RWPE2 (cell line): ENCODE results near the gene NSD1.
A peak's percentile ranks its signal among the peaks of the same experiment; 100 is the strongest.

Source experiments
- ATAC-seq: fragments of 200-7000 bp; cut with Tn5 transposase; 3 replicates; pipeline ENCODE4 v1.9.1; 2021; ENCODE audit warnings: low read depth
- DNase-seq: peaks from one replicate; pipeline ENCODE4 v3.0.0-alpha.2; 2020; ENCODE audit warnings: low spot score
- H3K27ac ChIP-seq: fragments of 450-650 bp; 2 replicates; pipeline ENCODE4 v1.5.1; 2017; ENCODE audit warnings: mild to moderate bottlenecking; ENCODE audit not compliant: poor library complexity, severe bottlenecking
- H3K27me3 ChIP-seq: fragments of 250-450 bp; sonication (Bioruptor Pico); 2 replicates; pipeline ENCODE4 v1.5.1; 2021; ENCODE audit warnings: mild to moderate bottlenecking, moderate library complexity; ENCODE audit not compliant: insufficient read depth, poor library complexity, severe bottlenecking
- H3K36me3 ChIP-seq: fragments of 250-450 bp; sonication (Bioruptor Pico); 2 replicates; pipeline ENCODE4 v1.5.1; 2020; ENCODE audit warnings: low read depth, mild to moderate bottlenecking, moderate library complexity
- H3K4me1 ChIP-seq: fragments of 250-450 bp; sonication (Bioruptor Pico); 2 replicates; pipeline ENCODE4 v1.5.1; 2021; ENCODE audit warnings: mild to moderate bottlenecking, moderate library complexity; ENCODE audit not compliant: insufficient read depth, poor library complexity, severe bottlenecking
- H3K4me3 ChIP-seq: fragments of 250-450 bp; sonication (Bioruptor Pico); 2 replicates; pipeline ENCODE4 v1.5.1; 2021; ENCODE audit warnings: mild to moderate bottlenecking, moderate library complexity; ENCODE audit not compliant: severe bottlenecking
- H3K9me3 ChIP-seq: fragments of 250-450 bp; sonication (Bioruptor Pico); 2 replicates; pipeline ENCODE4 v1.5.1; 2021; ENCODE audit warnings: mild to moderate bottlenecking, moderate library complexity; ENCODE audit not compliant: severe bottlenecking
- TF ChIP-seq, protein P1 (sequence below): fragments of 450-650 bp; IDR thresholded peaks from one replicate; pipeline ENCODE4 v1.5.1; 2017; ENCODE audit warnings: mild to moderate bottlenecking, moderate library complexity; ENCODE audit not compliant: poor library complexity, severe bottlenecking

Gene NSD1

DNA sequence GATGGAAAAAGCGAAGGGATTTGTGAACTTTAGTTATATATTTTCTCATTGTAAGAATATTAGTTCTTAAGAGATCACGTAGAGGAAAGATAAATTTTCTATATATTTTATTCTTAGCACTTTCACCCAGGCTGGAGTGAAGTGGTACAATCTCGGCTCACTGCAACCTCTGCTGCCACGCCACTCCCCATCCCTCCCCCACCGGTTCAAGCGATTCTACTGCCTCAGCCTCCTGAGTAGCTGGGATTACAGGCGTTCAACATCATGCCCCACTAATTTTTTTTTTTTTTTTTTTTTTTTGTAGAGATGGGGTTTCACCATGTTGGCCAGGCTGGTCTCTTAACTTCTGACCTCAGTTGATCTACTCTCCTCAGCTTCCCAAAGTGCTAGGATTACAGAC, 127.4 kb downstream of the NSD1 start:
- ATAC-seq = no peak
- no peaks in the 10 kb centered on the region for H3K4me1 ChIP-seq
- H3K36me3 ChIP-seq = peaks cover 83% of the 10 kb centered on the region
- no peaks in the 10 kb centered on the region for H3K9me3 ChIP-seq
- DNase-seq = no peak
- no peak overlapping the region for H3K4me3 ChIP-seq
- no peak overlapping the region for H3K27ac ChIP-seq
- TF ChIP-seq, protein P1, sequence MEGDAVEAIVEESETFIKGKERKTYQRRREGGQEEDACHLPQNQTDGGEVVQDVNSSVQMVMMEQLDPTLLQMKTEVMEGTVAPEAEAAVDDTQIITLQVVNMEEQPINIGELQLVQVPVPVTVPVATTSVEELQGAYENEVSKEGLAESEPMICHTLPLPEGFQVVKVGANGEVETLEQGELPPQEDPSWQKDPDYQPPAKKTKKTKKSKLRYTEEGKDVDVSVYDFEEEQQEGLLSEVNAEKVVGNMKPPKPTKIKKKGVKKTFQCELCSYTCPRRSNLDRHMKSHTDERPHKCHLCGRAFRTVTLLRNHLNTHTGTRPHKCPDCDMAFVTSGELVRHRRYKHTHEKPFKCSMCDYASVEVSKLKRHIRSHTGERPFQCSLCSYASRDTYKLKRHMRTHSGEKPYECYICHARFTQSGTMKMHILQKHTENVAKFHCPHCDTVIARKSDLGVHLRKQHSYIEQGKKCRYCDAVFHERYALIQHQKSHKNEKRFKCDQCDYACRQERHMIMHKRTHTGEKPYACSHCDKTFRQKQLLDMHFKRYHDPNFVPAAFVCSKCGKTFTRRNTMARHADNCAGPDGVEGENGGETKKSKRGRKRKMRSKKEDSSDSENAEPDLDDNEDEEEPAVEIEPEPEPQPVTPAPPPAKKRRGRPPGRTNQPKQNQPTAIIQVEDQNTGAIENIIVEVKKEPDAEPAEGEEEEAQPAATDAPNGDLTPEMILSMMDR = no peak
- H3K27me3 ChIP-seq = no peaks in the 10 kb centered on the region

DNA sequence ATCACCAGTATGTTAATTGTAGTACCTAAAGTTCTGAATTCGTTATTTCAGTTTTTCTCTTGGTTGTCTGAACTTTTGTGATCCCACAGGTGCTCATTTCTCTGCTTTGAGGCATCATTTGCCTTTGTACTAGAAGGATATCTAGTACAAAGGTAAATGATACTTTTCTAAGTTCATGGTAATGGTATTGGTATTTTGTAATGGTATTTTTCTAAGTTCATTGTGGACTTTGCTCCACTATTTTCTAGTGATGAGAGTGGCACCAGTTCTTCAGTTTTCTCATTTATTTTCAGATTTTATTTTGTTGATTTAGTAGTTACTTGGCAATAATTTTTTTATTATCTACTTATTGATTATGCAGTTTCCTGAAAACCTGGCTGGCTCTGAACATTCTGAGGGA, 127.9 kb downstream of the NSD1 start:
- Histone ChIP-seq H3K27ac (no peak overlapping the region), H3K36me3 (peaks cover 85% of the 10 kb centered on the region), H3K4me3 (no peak overlapping the region), H3K9me3 (no peaks in the 10 kb centered on the region), H3K27me3 (no peaks in the 10 kb centered on the region), H3K4me1 (no peaks in the 10 kb centered on the region)
- TF ChIP-seq, protein P1 = no peak
- ATAC-seq = no peak
- DNase-seq = no peak

DNA sequence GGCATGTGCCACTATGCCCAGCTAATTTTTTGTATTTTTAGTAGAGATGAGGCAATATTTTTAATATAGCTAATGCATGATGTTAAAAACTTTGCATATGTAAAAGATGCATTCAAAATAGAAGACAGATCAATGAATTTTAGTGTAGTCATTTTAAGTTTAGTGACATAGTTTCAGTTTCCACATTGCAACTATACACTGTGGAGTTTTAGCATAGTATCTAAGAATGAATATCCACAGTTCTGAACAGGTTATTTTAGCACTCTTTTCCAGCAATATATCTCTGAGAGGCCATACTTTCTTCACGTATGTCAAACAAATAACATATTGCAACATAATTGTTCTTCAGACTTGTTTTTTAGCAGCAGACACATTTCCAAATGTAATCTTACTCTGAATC, 130.6 kb downstream of the NSD1 start:
- TF ChIP-seq, protein P1 = no peak
- Histone ChIP-seq H3K27me3 (no peaks in the 10 kb centered on the region), H3K9me3 (no peaks in the 10 kb centered on the region), H3K36me3 (peaks cover 86% of the 10 kb centered on the region), H3K27ac (no peak overlapping the region), H3K4me1 (peaks cover 2% of the 10 kb centered on the region), H3K4me3 (no peak overlapping the region)
- ATAC-seq (no peak), DNase-seq (no peak)

DNA sequence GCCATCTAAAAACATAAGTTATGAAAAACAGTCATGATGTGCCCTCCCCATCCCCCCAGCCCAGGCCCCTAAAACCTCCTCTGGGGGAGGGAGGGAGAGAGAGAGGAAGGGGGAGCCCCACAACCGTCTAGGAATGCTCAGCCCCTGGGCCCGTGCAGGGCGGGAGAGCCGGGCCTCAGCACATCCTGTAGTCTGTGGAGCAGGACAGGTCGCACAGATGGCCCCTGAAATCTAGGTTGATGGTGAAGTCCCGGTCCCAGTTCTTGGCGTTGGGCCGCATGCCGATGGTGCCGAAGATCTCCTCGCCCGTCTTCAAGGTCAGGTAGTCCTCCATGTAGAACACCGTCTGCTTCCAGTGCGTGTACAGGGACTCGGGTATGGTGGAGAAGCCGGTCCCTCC, 131.8 kb downstream of the NSD1 start:
- no peak overlapping the region for H3K27ac ChIP-seq
- H3K9me3 ChIP-seq = no peaks in the 10 kb centered on the region
- peaks cover 14% of the 10 kb centered on the region for H3K4me1 ChIP-seq
- TF ChIP-seq, protein P1 = no peak
- H3K4me3 ChIP-seq = no peak overlapping the region
- DNase-seq (no peak), ATAC-seq (peak; percentile 17; the same call in 1 of the 3 replicates)
- no peaks in the 10 kb centered on the region for H3K27me3 ChIP-seq
- H3K36me3 ChIP-seq = peaks cover 87% of the 10 kb centered on the region

DNA sequence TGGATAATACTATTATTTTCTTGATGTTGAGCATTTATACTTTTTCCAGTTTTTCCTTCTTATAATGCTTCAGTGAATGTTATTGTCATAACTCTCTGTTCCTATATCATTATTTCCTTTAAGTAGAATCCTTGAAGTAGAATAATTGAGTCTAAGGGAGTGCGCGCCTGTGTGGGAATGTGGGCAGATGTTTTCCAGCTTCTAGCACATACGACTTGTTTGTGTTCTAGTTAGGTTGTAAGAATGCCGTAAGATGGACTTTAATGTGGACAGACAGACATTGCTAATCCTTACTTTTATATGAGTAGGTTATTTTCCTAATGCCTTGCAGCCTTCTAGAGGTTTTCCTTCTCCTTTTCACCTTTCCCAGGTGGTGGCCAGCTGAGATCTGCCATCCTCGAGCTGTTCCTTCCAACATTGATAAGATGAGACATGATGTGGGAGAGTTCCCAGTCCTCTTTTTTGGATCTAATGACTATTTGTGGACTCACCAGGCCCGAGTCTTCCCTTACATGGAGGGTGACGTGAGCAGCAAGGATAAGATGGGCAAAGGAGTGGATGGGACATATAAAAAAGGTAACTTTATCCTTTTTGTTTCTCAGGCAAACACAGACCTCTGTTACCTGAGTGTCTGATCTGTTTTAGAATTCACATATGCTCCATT, 135.8 kb downstream of the NSD1 start:
- Histone ChIP-seq H3K4me3 (no peak overlapping the region), H3K27me3 (no peaks in the 10 kb centered on the region), H3K36me3 (peaks cover 83% of the 10 kb centered on the region), H3K27ac (no peak overlapping the region), H3K4me1 (peaks cover 15% of the 10 kb centered on the region), H3K9me3 (no peaks in the 10 kb centered on the region)
- ATAC-seq (no peak), DNase-seq (no peak)
- TF ChIP-seq, protein P1 = no peak
